GM18951 (cell line): ENCODE data around the gene FCGR3A.
"Not testable (repeated sequence)": the region's sequence is repeated elsewhere in the genome, so short reads cannot be mapped to it uniquely, and the experiment has no call there.

Experiments used
- POLR2A ChIP-seq: IDR thresholded peaks from 4 replicates; pipeline ENCODE4 v1.6.1; 2011; ENCODE audit warnings: mild to moderate bottlenecking; ENCODE audit not compliant: insufficient read length, insufficient read depth; ENCODE audit errors: extremely low read depth
- in situ Hi-C: fragments of 300-500 bp; cut with MboI; formaldehyde crosslinking; loops from one replicate; pipeline ENCODE4 v1.12.0; 2022; ENCODE audit warnings: low sequenced_read_pairs, mixed read lengths, inconsistent platforms; ENCODE audit not compliant: unreplicated experiment

Gene FCGR3A

DNA sequence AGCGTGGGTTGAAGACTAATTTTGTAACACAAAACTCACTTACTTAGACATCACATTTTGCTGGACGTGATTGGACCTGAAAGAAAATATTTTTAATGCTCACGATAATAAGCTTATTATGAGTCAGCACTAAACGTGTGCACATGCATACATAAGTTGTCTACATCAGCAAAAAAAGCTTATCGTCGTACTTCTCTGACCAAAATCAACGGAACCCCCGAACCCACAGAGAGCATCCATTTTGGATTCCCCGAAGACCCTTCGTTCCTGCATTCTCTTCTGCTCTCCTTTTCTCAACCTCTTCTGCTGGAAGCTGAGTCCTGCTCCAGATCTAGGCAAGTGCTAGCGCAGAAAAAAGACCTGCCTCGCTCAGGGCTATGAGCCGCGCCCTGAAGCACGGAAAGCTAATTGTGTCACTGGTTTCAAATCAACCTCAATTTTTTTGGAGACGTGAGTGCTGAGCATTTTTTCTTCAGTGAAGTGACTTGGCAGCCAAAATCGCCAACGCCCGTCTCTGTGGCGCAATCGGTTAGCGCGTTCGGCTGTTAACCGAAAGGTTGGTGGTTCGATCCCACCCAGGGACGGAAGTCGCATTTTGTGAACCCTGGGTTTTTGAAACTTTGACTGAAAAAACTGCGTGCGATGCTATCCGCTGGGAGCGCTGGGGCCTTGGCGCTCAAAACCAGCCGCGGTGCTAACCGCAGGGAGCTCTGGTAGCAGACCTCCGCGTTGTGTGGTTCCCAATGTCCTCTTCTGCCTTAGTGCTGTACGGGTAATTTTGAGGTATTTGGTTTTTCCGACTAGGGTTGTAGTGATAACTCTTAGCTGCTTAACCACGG is 9.7 kb downstream of the FCGR3A start:
- peak; percentile 32 for TF ChIP-seq POLR2A
- in situ Hi-C loops = loop anchor here (5.0 kb wide), 1 partner anchor 77 kb away; no protein-coding TSS in a partner anchor

DNA sequence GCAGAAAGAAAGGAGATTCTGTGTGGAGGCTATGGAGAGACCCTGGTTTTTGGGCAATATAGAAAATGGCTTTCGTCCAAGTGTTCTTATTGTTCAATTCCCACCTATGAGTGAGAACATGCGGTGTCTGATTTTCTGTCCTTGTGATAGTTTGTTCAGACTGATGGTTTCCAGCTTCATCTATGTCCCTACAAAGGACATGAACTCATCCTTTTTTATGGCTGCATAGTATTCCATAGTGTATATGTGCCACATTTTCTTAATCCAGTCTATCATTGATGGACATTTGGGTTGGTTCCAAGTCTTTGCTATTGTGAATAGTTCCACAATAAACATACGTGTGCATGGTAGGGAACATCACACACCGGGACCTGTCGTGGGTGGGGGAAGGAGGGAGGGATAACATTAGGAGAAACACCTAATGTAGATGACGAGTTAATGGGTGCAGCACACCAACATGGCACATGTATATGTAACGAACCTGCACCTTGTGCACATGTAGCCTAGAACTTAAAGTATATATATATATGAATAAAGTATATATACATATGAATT is 10.6 kb downstream of the FCGR3A start:
- in situ Hi-C loops = loop anchor here (5.0 kb wide), 1 partner anchor 78 kb away; no protein-coding TSS in a partner anchor

GRCh38 chr1:161537068-161537669 is 12.4 kb downstream of the FCGR3A start:
- in situ Hi-C loops = loop anchor here (5.0 kb wide), 1 partner anchor 80 kb away; no protein-coding TSS in a partner anchor

GRCh38 chr1:161532644-161533567 is 16.7 kb downstream of the FCGR3A start:
- in situ Hi-C loops = not testable (repeated sequence)

GRCh38 chr1:161531986-161532643 is 17.5 kb downstream of the FCGR3A start:
- in situ Hi-C loops = no loop called here
- no peak for TF ChIP-seq POLR2A

DNA sequence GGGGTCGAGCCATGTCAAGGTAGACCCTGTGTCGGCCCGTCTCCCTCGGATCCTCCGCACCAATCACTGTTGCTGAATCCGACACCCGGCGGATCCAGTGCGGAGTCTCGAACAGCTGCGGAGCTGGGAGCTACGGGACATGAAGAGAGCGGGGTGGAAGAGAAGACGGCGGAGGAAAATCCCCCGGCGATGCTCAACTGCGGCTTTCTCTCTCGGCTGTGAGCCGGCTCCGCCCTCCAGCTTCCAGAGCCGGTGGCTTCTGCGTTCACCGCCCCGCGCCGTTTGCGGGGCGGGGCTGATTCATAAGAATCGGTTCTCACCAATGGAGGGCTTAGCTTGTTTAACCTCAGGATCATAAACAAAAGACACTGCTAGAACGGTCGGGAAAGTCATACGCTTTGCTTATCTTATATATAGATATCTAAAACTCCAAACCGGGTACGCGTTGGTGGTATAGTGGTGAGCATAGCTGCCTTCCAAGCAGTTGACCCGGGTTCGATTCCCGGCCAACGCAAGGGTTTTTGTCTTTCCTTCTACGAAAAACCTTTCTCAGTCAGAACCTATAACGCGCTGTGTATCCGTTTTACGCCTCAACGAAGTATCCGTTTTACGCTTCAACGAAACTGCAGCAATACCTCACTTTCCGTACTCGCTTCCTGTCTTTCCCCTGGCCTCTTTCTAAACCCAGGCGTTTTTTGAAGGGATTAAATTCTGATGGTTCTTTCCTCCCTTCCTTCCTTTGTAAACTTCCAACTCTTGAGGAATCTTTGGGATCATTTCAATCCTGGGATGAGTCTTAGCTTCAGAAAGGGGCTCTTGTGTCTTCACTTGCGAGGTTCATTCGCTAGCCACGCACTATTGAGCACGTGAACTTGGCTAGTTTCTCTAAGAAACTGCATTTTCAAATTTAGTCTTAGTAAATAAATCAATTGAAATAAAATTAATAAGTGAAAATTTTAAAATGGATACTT is 18.7 kb downstream of the FCGR3A start:
- in situ Hi-C loops = not testable (repeated sequence)

GRCh38 chr1:161530158-161530557 is 19.5 kb downstream of the FCGR3A start:
- in situ Hi-C loops = not testable (repeated sequence)

DNA sequence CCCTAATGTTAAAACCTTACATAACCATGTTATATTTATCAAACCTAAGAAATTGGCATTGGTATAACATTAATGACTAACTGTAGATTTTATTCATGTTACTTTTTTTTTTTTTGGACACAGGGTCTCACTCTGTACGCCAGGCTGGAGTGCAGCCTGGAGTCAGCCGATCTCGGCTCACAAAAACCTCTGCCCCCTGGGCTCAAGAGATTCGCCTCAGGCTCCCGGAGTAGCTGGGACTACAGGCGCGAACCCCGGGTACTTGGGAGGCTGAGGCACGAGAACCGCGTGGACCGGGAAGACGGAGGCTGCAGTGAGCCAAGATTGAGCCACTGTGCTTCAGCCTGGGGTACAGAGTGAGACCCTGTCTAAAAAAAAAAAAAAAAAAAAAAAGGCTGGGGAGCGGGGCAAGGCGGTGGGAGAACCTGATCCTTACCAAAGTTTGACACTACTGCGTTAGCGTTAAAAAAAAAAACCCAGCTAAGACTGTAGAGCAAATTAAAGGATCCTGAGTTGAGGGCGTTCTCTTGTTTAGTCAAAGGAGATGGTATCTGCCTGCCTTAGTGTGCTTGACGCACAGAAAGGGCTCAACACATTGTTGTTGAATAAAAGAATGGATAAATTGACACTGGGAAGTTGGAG is 20.0 kb downstream of the FCGR3A start:
- in situ Hi-C loops = loop anchor here (10.0 kb wide), 1 partner anchor 75 kb away; no protein-coding TSS in a partner anchor

- in situ Hi-C loops = loop anchor here (10.0 kb wide), 1 partner anchor 76 kb away; no protein-coding TSS in a partner anchor
These were observed 21.1 kb downstream of the FCGR3A start for GRCh38 chr1:161528550-161528949.

- in situ Hi-C loops = loop anchor here (10.0 kb wide), 1 partner anchor 79 kb away; no protein-coding TSS in a partner anchor
These were observed 23.7 kb downstream of the FCGR3A start for GRCh38 chr1:161525918-161526317.

- in situ Hi-C loops = loop anchor here (10.0 kb wide), 1 partner anchor 79 kb away; no protein-coding TSS in a partner anchor
These were observed 24.3 kb downstream of the FCGR3A start for GRCh38 chr1:161525321-161525720.

DNA sequence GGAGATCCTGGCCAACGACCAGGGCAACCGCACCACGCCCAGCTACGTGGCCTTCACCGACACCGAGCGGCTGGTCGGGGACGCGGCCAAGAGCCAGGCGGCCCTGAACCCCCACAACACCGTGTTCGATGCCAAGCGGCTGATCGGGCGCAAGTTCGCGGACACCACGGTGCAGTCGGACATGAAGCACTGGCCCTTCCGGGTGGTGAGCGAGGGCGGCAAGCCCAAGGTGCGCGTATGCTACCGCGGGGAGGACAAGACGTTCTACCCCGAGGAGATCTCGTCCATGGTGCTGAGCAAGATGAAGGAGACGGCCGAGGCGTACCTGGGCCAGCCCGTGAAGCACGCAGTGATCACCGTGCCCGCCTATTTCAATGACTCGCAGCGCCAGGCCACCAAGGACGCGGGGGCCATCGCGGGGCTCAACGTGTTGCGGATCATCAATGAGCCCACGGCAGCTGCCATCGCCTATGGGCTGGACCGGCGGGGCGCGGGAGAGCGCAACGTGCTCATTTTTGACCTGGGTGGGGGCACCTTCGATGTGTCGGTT is 24.8 kb downstream of the FCGR3A start:
- in situ Hi-C loops = loop anchor here (10.0 kb wide), 1 partner anchor 80 kb away; no protein-coding TSS in a partner anchor

- in situ Hi-C loops = loop anchor here (10.0 kb wide), 1 partner anchor 81 kb away; no protein-coding TSS in a partner anchor
These were observed 25.5 kb downstream of the FCGR3A start, which contains the start of gene HSPA6 for GRCh38 chr1:161523817-161524741. HSPA6 (plus strand) TSS chr1:161524540; CDS start chr1:161524659, 119 bp downstream.

DNA sequence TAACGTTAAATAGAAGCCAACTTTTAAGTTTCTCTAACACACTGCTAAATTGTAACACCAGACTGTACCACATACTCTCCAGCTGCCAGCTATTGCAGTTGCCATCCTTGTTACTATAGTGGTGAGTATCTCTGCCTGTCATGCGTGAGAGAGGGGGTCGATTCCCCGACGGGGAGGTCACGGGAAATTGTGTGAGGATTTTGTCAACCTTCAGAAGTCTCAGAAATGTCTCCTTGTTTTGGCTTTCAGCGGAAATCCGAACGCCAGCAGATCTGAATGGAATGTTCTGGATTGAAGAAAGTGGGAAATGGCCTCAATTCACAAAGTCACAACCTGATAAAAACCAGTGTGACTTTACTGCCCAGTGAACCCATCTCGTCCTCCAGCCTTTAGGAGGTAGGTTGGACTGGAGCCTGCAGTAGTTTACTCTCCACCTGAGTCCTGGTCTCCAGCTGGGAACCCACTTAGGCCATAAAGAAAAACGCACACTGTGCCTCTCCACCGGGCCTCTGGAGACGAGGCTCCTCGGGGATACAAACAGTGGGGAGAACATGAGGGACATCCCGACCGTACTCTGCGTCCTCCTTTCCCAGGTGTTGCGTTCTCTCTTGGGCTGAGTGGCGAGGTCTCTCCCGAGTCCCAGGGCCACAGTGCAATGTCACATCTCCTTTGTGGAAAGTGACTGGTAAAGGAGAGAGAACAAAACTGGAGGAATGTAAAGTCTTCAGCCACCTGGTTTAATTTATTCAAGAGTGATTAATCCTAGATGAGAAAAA is 26.4 kb downstream of the FCGR3A start:
- in situ Hi-C loops = loop anchor here (10.0 kb wide), 1 partner anchor 82 kb away; no protein-coding TSS in a partner anchor

GRCh38 chr1:161513953-161514352 is 35.7 kb downstream of the FCGR3A start:
- in situ Hi-C loops = not testable (repeated sequence)
